Upper lobe of left lung (tissue), 6 donors: ENCODE data around the gene DDX59. TPM values are rescaled to one million over a fixed set of nuclear protein-coding genes. Genes with fewer than 3 reads are reported as not detected.
A peak's percentile ranks its signal among the peaks of the same experiment; 100 is the strongest.

Source experiments
- ATAC-seq, 2 donors: fragments of 200-7000 bp; cut with Tn5 transposase; one replicate each; pipeline ENCODE4 v1.9.1; 2022; ENCODE audit warnings: mild to moderate bottlenecking in 2 of 2, moderate library complexity in 2 of 2; ENCODE audit not compliant: low FRiP score in 2 of 2
- DNase-seq, 2 donors: peaks; one replicate each; pipeline ENCODE4 v3.0.0-alpha.2; 2019 to 2020
- H3K27ac ChIP-seq, 4 donors: fragments of 200-600 bp; sonication (generic); one replicate each; pipeline ENCODE4 v1.5.1; 2016 to 2019
- H3K27me3 ChIP-seq, 4 donors: fragments of 200-600 bp; sonication (generic); one replicate each; pipeline ENCODE4 v1.5.1; 2017 to 2019
- H3K36me3 ChIP-seq, 4 donors: fragments of 200-600 bp; sonication (generic); one replicate each; pipeline ENCODE4 v1.5.1; 2016 to 2019
- H3K4me1 ChIP-seq, 4 donors: fragments of 200-600 bp; sonication (generic); one replicate each; pipeline ENCODE4 v1.5.1; 2018 to 2019
- H3K4me3 ChIP-seq, 4 donors: fragments of 200-600 bp; sonication (generic); one replicate each; pipeline ENCODE4 v1.5.1; 2017 to 2019; ENCODE audit warnings: mild to moderate bottlenecking in 2 of 4, moderate library complexity in 1 of 4
- H3K9me3 ChIP-seq, 4 donors: fragments of 200-600 bp; sonication (generic); one replicate each; pipeline ENCODE4 v1.5.1; 2018 to 2019
- CTCF ChIP-seq, 6 experiments: fragments of 450-650 bp in 4 of 6; fragments of 200-600 bp in 2 of 6; sonication (generic) in 2 of 6; IDR thresholded peaks; one replicate each; pipeline ENCODE4 v1.5.1; 2016 to 2019; ENCODE audit warnings: antibody characterized with exemption in 6 of 6
- EP300 ChIP-seq, 4 donors: sonication (generic); formaldehyde crosslinking; IDR thresholded peaks; one replicate each; pipeline ENCODE4 v1.5.1; 2017; ENCODE audit warnings: antibody characterized with exemption in 4 of 4, control low read depth in 2 of 4
- POLR2A ChIP-seq, 4 donors: fragments of 450-650 bp; IDR thresholded peaks; one replicate each; pipeline ENCODE4 v1.5.1; 2016 to 2017; ENCODE audit warnings: antibody characterized with exemption in 4 of 4, mild to moderate bottlenecking in 2 of 4
- POLR2AphosphoS5 ChIP-seq, 2 donors: sonication (generic); formaldehyde crosslinking; IDR thresholded peaks; one replicate each; pipeline ENCODE4 v1.5.1; 2017; ENCODE audit warnings: antibody characterized with exemption in 2 of 2
- WGBS, 2 donors: methylation state at CpG; one replicate each; pipeline ENCODE4 v1.1.5; 2017 to 2018; 5-methylcytosine and 5-hydroxymethylcytosine counted together
- total RNA-seq, 6 donors: library from RNA; depleted of rRNA in 4 of 6; stranded (reverse); fragments of >200 nt in 4 of 6; gene quantifications; one replicate each; pipeline versions ENCODE4 v1.1.0 to v1.2.1, GENCODE V29; 2016 to 2021
- donor health status: DM: no; HTN: no; CAD: no; lungs with moderate emphysema.
- donor health status: DM: no; HTN: yes; CAD: no; lungs with severe emphysema.

DDX59 gene
- total RNA-seq, 6 donors from 2014 or later: 18.4 to 35.6 (median 22.5) TPM

- H3K4me3 ChIP-seq: peak overlapping the region in 3 of 4 donors; percentile 62 to 78 (median 67)
- WGBS, 2 donors: 17 to 20% methylated on average over 6 of the region's 6 CpGs
- TF ChIP-seq CTCF (IDR thresholded peaks at IDR 0.05): no peak
- TF ChIP-seq POLR2AphosphoS5 (IDR thresholded peaks at IDR 0.05): no peak
- no peak for TF ChIP-seq POLR2A (IDR thresholded peaks at IDR 0.05)
- no peak for TF ChIP-seq EP300 (IDR thresholded peaks at IDR 0.05)
These were observed 49.8 kb downstream of the DDX59 start for GRCh38 chr1:200619894-200620272.

GRCh38 chr1:200610846-200611245 lies 58.9 kb downstream of the DDX59 start:
- H3K4me3 ChIP-seq: no peak overlapping the region
- no peaks in the 10 kb centered on the region for H3K36me3 ChIP-seq
- ATAC-seq (no peak), DNase-seq (no peak)
- H3K4me1 ChIP-seq: no peaks in the 10 kb centered on the region
- no peaks in the 10 kb centered on the region for H3K9me3 ChIP-seq
- no peaks in the 10 kb centered on the region for H3K27me3 ChIP-seq
- H3K27ac ChIP-seq: no peak overlapping the region
- no peak for TF ChIP-seq POLR2AphosphoS5 (IDR thresholded peaks at IDR 0.05)
- TF ChIP-seq CTCF (IDR thresholded peaks at IDR 0.05): no peak
- TF ChIP-seq POLR2A (IDR thresholded peaks at IDR 0.05): no peak
- TF ChIP-seq EP300 (IDR thresholded peaks at IDR 0.05): no peak
- 61 to 66% methylated on average over 2 of the region's 2 CpGs for WGBS, 2 donors

More at GRCh38 chr1:200619894-200620272, 49.8 kb downstream of the DDX59 start:
- no peaks in the 10 kb centered on the region for H3K27me3 ChIP-seq
- no peaks in the 10 kb centered on the region for H3K9me3 ChIP-seq
- H3K27ac ChIP-seq: peak overlapping the region in 1 of 4 donors; percentile 84
- H3K36me3 ChIP-seq: no peaks in the 10 kb centered on the region
- no peak for DNase-seq
- no peak for ATAC-seq
- H3K4me1 ChIP-seq: peaks cover 4 to 16% (median 10%) of the 10 kb centered on the region in 4 donors

GRCh38 chr1:200602632-200603031 lies 67.1 kb downstream of the DDX59 start:
- H3K4me1 ChIP-seq: no peaks in the 10 kb centered on the region
- ATAC-seq (no peak), DNase-seq (no peak)
- no peaks in the 10 kb centered on the region for H3K27me3 ChIP-seq
- H3K36me3 ChIP-seq: no peaks in the 10 kb centered on the region
- 83 to 98% methylated on average over 1 of the region's 1 CpG for WGBS, 2 donors
- no peak overlapping the region for H3K4me3 ChIP-seq
- TF ChIP-seq POLR2A (IDR thresholded peaks at IDR 0.05): no peak
- H3K9me3 ChIP-seq: no peaks in the 10 kb centered on the region
- H3K27ac ChIP-seq: no peak overlapping the region

Other genes with a start within 250 kb of the DDX59 start
- gene KIF14, start 49.2 kb downstream of the DDX59 start, total RNA-seq: 1 to 10 TPM in 1 of 6 donors, under 1 TPM in 5; 0.20 to 1.0 (median 0.70) TPM
- gene CAMSAP2, start 69.0 kb upstream of the DDX59 start, total RNA-seq: 10 to 100 TPM; 19.9 to 45.1 (median 28.0) TPM
- gene GPR25, start 203.1 kb upstream of the DDX59 start, total RNA-seq: under 1 TPM in 3 of 6 donors, not detected in 3; 0.49 to 0.74 (median 0.54) TPM
- 10 to 100 TPM in 5 of 6 donors, 1 to 10 TPM in 1; 8.9 to 21.0 (median 16.3) TPM for gene INAVA, start 225.0 kb upstream of the DDX59 start, total RNA-seq